ENCODE measurements around the gene PDGFA. TPM values are rescaled to one million over a fixed set of nuclear protein-coding genes. Genes with fewer than 3 reads are reported as not detected.
A peak's percentile ranks its signal among the peaks of the same experiment; 100 is the strongest.

Gene PDGFA
- polyA plus RNA-seq, 4 donors: 18.3 to 61.1 (median 49.2) TPM

DNA sequence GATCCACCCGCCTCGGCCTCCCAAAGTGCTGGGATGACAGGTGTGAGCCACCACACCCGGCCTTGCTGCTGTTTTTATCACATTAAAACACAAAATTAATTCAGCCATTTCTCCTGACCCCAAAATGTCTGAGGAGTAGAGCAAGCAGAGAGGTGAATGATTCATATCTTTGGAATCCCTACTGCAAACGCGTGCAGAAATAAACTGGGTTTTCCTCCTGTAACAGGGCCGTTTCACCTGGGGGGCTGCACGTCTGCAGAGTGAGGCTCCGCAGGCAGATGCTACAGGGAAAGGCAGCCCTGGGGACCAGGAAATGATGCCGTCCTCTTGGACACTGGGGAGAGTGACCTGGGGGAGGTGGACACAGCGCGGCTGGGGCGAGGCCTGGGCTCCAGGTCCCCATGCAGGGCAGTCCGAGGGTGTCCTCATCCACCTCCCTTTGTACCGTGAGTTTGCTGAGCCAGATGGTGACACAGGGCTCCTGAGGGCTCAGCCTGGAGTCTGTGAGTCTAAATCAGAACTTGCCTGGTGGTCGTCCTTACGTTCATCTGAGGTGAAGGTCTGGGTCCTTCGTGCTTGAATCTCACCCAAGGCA, 41.9 kb downstream of the PDGFA start:
- no peak for DNase-seq (ENCODE audit: low read depth in 4 of 4, low spot score in 3 of 4)

DNA sequence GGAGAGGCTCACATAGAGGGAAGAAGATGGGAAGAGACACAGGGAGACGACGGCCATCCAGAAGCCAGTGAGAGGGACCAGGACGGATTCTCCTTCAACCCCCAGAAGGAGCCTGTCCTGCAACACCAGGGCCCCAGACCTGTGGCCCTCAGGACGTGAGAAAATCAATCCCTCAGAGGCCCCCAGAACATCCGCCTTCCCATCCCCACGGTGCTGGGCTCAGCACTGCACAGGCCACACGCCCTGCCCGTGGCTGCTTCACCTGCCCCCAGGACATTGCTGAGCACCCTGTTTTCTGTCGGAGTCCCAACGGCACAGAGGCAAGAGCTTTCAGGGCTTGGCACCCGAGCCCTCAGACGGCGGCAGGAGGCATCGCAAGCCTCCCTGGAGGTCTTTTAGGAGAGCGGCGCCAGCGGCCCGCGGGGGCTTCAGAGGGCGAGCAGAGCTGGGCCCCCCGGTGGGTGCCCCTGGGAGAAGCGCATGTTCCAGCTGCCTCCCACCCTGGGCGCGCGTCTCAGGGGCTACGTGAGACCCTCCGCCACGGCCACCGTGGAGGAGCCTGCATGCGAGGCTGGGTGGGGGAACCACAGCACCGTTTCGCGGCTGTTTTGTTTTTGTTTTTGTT, 42.8 kb downstream of the PDGFA start:
- no peak for DNase-seq (ENCODE audit: low read depth in 4 of 4, low spot score in 3 of 4)

DNA sequence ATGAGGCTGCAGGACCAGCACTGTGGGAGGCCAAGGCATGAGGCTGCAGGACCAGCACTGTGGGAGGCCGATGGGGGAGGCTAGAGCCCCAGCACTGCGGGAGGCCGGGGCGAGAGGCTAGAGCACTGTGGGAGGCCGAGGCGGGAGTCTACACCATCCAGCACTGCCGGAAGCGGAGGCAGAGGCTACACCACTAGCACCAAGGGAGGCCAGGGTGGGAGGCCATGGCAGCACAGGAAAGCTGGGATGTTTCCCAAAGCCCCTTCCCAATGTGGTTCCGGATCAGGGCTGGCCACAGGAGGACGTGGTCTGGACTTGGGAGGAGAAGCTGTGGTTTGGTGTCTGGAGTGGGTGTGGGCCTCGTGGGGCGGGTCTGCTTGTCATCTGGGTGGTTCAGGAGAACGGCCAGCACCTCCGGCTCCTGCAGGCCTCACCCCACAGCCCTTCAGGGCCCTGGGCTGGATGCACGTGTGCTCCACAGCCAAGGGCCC, 43.6 kb downstream of the PDGFA start:
- DNase-seq (ENCODE audit: low read depth in 4 of 4, low spot score in 3 of 4): no peak

DNA sequence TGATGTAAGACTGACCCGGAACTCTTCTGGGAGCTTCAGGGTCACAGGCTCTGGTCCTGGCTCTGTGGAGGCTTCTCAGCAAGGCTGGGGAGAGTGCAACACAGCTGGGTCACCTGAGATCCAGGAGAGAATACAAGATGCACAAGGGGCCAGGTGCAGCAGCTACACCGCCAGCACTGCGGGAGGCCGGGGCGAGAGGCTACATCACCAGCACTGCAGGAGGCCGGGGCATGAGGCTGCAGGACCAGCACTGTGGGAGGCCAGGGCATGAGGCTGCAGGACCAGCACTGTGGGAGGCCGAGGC, 44.3 kb downstream of the PDGFA start:
- no peak for DNase-seq (ENCODE audit: low read depth in 4 of 4, low spot score in 3 of 4)

DNA sequence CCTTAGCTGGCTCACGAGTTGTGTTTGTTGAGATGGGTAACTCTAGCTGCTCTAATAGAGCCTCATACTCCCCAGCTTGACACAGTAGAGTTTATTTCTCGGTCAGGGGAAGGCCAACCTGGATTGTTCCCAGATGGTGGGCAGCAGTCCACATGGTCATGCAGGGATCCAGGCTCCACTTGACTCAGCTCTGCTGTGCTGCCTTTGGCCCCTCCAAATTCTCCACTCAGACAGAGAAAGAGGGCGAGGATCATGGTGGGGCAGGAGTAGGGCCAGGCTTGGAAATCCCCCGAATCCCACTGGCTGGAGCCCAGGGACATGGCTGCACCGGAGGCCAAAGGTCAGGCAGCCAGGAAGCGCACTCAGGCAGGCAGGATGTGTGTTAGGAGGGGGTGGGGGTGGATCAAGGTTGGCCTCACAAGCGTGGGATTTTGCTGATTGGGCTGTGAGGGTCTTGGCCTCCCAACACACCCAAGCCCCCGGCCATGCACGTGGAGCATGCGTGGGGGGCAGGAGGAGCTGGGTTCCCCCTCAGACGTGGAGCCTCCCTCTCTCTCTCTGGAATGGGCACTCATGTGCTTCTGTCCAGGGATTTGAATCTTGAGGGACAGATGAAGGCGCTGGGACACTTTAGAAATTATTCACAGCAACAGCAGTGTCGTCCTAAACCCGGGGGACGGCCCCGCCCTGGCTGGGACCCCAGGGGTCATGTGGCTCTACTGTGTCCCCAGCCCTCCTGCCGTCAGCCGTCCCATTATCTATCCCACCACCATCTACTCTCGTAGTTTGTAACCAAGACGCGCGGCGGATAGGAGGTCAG, 44.8 kb downstream of the PDGFA start:
- DNase-seq (ENCODE audit: low read depth in 4 of 4, low spot score in 3 of 4): no peak

DNA sequence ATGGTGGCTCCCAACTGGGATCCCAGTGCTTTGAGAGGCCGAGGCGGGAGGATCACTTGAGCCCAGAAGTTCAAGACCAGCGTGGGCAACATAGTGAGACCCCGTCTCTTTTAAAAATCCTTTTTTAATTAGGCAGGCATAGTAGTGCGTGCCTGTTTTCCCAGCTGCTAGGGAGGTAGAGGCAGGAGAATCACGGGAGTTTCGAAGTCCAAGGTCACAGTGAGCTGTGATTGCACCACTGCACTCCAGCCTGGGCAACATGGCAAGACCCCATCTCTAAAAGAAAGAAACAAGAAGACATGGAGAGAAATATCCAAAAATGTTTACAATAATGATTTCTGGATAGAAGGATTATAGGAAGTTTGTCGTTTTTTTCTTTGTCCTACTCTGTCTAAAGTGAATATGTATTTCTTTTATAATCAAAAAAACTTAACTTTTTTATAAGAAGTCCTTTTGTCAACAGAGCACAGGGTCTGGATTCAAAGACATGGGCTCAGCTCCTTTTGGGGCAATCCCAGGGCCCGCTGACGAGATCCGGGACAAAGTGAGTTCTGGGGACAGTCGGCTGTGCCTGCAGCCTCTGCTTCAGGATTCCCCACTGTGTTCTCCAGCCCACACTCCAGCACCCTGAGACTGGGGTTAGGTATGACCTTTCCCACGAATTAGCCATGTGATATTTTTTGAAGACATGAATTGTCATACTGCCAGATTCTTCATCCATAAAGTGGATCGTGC, 45.6 kb downstream of the PDGFA start:
- no peak for DNase-seq (ENCODE audit: low read depth in 4 of 4, low spot score in 3 of 4)

DNA sequence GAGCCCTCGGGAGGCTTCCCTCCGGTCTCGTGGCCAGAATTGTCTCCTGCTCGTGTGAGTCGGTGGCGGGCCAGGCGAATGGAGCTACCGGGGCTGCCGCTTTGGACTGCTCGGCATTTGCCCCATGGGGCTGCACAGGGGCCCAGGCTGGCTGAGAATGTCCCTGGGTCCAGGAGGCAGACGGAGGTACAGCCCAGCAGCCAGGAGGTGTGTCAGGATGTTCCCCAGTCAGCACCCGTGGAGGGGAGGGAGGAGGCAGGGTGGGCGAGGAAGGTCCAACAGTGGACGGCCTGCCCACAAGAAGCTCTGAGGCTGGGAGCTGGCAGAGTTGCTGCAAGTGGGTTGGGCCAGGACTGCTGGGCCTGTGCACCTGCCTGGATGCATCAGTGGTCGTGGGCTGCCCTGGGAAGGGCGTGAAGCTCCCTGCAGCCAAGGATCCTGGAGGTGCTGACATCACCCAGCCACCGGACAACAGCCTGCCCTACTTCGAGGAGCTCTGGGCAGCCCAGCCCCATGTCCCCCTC, 46.4 kb downstream of the PDGFA start:
- DNase-seq (ENCODE audit: low read depth in 4 of 4, low spot score in 3 of 4): no peak

DNA sequence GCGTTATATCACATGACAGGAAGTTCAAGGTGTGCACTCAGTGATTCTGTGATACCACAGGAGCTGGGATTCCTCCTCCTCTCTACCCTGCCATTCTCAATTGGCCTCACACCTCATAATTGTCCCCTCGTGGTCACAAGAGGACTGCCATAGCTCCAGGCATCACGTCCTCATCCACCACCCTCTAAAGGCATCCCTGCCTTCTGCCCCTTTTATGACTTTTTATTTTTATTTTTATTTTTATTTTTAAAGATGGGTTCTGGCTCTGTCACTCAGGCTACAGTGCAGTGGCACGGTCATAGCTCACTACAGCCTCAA, 47.0 kb downstream of the PDGFA start:
- DNase-seq (ENCODE audit: low read depth in 4 of 4, low spot score in 3 of 4): no peak

DNA sequence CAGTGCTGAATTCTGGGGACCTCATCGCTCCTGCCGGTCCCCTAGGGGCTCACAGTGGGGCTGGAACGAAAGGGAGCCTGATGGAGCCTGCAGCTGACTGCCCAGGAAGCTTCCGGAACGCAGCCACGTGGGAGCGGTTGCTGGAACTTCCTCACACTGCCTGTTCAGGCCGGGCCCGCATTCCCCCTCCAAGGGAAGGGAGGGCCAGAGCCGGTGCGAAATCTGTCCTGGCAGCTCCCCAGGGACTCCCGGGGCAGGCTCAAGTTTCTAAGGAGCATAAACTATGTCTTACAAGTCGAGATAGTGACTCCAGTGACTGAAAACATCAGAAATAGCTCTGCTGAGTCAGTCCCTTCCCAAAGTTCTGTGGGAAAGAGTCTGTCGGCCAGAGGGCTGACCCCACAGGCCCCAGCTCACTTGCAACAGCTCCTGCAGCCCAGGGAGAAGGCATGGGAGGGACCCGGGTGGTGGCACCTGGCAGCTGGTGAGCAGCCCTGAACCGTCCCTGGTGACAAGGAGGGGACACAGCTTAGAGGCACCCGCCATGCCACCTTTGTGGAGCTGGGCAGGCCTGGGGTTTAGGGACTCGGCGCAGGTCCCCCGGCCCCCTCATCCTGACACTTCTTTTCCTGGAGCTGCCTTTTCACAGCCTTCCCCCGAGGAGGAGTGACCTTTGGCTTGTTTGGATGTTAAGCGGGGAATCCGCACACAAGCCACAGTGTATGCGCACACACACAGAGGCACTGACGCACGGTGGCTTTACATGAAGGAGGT, 47.6 kb downstream of the PDGFA start:
- peak in 3 of 4 donors; percentile 60 to 81 (median 71) for DNase-seq (ENCODE audit: low read depth in 4 of 4, low spot score in 3 of 4)

DNA sequence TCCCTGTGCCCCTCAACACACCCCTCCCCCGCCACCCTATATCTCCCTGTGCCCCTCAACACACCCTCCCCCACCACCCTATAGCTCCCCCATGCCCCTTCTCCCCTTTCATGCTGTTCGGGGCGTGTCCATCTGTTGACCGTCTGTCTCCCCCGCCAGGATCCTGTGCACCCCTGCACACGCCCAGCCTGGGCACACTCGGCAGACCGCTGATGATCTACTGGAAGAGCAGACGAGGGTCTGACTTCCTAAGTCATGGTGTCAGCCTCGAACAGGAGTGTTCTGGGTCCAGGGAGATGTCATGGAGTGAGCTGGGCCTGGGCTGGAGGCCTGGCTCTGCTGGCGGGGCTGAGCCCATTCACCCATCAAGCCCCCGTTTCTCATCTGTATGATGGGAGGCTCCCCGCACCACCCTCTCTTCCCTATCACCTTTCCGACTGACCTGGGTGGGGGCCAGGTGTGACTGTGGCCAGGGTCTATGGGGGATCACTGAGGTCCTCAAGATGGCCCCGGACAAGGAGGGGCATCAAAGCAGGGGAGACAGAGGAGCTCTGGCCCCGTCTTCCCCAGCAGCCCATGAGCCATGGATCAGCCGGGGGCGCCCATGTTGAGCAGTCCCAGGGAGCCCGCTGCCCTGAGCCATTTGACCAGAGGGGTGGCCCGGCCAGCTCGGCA, 48.3 kb downstream of the PDGFA start:
- no peak for DNase-seq (ENCODE audit: low read depth in 4 of 4, low spot score in 3 of 4)

DNA sequence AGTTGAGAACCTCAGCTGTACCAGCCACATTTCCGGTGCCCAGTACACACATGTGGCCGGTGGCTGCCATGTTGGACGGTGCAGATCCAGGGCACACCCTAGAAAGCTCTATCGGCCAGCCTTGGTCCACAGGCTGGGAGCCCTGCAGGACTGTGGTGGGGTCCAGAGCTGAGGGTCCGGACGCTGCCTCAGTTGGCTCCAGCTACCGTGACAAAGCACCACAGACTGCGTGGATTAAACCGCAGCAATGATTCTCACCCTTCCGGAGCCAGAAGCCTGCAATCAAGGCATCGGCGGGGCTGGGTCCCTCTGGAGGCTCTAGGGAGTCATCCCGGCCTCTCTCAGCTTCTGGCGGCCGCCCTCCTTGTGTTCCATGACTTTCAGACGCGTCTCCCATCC, 50.1 kb downstream of the PDGFA start:
- no peak for DNase-seq (ENCODE audit: low read depth in 4 of 4, low spot score in 3 of 4)

DNA sequence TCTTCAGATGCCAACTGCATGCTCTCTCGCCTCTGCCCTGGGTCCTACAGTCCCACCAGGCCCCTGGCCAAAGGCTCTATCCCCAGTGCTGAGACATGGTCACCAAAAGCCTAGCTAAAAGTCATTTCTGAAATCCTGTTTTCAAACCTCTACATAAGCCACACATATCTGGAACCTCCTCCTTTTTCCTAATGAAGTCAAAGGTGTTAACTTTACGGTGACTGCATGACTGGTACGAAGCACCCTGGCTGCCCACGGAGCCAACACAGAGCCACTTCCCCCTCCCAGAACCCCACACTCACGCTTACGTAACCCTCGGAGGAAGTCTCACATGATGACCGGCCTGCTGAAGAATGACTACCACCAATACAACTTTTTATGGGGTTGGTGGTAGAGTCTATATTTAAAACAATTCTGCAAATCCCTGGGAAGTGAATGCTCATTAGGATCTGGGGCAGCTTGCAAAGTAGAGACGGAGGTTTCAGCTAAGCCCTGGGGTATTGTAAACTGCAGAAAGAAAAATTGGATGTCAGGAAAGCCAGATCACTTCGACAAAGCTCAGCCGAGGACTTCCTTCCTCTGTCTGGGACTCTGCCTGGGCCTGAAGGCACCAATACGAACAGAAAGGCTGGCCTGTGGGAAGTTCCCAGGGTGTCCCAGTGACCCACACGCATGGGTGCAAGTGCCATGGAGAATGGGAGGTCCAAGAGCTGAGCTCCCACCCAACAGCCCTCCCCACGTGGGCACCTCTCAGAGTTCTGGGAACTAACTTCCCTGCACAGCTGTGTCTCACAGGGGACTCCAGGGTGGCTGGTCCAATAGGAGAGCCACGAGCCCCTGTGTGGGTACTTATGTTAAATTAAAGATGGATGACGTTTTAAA, 50.7 kb downstream of the PDGFA start:
- DNase-seq (ENCODE audit: low read depth in 4 of 4, low spot score in 3 of 4): no peak

DNA sequence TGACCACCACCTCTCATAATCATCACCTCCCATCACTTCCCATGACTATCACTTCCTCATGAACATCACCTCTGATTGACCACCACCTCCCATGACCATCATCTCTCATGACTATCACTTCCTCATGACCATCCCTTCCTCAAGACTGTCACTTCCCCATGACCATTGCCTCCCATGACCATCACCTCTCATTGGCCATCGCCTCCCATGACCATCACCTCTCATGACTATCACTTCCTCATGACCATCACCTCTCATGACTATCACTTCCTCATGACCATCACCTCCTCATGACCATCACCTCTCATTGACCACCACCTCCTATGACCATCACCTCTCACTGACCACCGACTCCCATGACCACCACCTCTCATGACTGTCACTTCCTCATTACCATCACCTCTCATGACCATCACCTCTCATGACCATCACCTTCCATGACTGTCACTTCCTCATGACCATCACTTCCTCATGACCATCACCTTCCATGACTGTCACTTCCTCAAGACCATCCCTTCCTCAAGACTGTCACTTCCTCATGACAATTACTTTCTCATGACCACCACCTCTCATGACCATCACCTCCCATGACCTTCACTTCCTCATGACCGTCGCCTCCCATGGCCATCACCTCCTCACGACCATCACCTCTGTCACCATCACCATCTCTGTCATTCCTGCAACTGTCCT, 51.6 kb downstream of the PDGFA start:
- no peak for DNase-seq (ENCODE audit: low read depth in 4 of 4, low spot score in 3 of 4)

DNA sequence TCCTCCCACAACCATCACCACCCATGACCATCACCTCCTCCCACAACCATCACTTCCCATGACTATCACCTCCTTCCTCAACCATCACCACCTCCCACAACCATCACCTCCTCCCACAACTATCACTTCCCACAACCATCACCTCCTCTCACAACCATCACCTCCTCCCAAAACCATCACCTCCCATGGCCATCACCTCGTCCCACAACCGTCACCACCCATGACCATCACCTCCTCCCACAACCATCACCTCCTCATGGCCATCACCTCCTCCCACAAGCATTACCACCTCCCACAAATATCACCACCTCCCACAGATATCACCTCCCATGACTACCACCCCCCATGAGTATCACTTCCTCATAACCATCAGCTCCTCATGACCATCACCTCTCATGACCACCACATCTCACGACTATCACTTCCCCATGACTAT, 52.2 kb downstream of the PDGFA start:
- no peak for DNase-seq (ENCODE audit: low read depth in 4 of 4, low spot score in 3 of 4)

DNA sequence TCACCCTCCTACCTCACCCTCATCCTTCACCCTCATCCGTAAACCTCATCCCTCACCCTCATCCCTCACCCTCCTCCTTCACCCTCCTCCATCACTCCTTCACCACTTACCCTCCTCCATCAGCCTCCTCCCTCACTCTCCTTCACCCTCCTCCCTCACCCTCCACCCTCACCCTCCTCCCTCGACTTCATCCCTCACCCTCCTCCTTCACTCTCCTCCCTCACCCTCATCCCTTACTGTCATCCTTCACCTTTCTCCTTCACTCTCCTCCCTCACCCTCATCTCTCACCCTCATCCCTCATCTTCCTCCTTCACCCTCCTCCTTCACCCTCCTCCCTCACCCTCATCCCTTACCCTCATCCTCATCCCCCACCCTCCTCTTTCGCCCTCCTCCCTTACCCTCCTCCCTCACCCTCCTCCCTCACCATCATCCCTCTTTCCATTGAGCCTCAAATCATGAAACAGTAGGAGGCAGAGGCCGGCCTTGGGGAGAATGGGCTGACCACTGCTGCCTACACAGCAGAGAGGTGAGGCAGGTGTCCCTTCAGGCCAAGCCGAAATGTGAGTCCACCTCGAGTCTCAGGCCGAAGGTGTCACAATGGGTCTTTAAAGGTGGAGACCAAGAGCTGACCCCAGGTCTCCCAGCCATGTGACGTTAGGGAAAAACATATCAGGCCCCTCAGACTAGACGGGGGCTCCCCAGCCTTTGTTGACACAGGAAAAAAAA, 53.0 kb downstream of the PDGFA start:
- no peak for DNase-seq (ENCODE audit: low read depth in 4 of 4, low spot score in 3 of 4)

DNA sequence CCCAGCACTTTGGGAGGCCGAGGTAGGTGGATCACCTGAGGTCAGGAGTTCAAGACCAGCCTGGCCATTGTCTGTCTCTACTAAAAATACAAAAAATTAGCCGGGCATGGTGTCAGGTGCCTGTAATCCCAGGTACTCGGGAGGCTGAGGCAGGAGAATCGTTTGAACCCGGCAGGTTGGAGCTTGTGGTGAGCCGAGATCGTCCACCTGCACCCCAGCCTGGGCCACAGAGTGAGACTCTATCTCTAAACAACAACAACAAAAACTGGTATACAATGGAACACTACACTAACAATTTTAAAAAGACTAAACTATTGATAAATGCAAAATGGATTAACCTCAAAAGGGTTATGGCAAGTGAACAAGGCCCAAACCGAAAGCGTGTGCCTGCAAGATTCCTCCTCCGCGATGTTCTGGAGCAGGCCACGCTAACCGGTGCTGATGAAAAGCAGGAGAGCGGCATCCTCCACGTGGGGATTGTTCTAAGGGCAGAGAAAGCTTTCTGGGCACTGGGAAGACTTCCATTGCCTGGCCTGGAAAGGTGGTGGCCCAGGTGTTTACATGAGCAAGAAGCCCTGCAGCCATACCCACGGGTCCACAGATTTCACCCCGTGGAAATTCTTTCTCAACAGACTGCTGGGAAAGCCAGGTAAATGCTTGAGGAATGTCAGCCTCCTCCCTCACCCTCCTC, 53.8 kb downstream of the PDGFA start:
- no peak for DNase-seq (ENCODE audit: low read depth in 4 of 4, low spot score in 3 of 4)

Data from left renal pelvis (tissue), 4 donors.